HL-60/S4 treated with retinoic acid at 250 ng/mL for 4 days and 3 days (cell line): ENCODE data around the gene SLBP.

ENCODE experiments used
- in situ Hi-C: fragments of 300-500 bp; cut with MboI; formaldehyde crosslinking; loops from 2 replicates; pipeline ENCODE4 v1.7.0; 2022; ENCODE audit warnings: low sequenced_read_pairs

Gene SLBP

DNA sequence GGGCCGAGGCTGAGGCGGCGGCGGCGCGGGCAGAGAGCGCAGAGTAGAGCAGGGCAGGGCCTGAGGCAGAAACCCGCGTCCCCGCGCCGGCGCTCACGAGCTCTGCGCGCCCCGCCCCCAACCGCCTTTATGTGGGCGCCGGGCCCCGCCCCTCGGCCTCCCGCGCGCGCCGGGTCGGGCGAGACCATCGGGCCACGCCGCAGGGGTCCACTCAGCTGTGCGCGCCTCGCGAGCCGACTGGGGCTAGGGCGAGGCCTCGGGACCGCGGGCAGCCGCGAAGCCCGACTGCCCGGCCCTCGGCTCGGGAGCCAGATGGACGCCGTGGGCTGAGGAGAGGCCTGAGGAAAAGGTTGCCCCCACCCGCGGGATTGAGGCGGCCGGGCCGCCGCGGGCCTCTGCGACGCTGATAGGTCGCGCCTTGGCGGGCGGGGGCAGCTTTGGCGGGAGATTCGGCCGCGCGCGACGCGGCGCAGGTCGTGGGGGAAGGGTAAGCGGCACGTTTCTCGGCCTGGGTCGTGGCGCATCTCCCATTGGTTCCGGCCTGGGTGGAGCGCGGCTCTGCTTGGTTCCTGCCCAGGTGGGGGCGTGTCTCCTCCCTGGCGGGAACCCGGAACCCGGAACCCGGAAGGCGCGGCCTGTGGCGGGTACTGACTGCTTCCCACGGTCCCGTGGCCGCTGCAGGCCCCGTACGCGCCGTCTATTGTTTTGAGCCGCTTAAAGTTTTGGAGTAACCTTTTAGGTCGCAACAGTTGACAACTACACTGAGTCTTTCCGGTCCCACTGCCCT is at the start of gene SLBP:
Gene SLBP, minus strand, starts transcription at position 104 of the 787 bp plus-strand sequence. CDS start 131 bp downstream, outside the sequence.
- in situ Hi-C loops = no loop called here

DNA sequence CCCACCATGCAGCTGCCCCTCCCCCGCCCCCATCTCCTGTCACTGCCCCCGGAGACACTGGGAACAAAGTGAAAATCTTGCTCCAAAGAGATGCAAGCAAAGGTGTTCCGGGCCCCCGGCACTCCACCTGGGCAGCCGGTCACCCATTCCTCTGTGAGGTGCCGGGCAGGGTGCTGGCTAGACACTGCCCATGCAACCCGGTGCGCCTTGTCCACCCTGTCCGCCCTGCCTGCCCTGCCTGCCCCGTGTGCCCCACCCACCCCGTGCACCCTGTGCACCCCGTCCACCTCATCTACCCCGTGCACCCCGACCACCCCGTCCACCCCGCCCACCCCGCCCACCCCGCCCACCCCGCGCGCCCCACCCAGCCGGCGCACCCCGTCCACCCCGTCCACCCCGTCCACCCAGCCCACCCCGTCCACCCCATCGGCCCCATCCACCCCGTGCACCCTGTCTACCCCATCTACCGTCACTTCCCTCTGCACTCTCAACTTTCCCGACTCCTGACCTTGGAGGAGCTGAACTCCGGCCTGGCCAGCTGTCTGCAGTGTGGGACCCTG is 49.1 kb upstream of the SLBP start:
- in situ Hi-C loops = no loop called here

DNA sequence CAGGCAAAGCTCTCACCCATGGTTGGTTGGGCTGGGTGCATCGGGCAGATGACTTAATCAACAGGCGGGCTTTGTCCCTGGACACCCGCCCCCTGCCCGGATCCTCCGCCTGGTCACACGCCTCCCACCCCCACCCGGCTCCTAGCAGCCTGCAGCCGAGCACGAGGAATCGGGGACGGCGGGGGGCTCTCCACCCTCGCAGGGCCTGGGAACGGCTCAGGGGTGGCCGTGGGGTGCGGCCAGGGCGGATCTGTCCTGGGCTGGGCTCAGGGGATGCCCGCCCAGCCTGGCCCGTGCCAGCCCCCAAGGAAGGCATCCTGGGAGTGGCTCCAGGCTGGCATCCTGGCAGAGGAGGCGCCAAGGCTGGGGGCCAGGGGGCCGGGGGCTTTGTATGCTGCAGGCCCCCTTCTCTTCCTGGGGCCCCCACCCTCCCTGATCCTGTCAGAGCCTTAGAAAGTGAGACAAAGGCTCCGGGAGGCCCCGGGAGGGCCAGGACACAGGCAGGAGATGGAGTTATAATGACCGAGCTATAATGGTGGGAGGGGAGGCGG is 48.5 kb upstream of the SLBP start:
- in situ Hi-C loops = no loop called here

DNA sequence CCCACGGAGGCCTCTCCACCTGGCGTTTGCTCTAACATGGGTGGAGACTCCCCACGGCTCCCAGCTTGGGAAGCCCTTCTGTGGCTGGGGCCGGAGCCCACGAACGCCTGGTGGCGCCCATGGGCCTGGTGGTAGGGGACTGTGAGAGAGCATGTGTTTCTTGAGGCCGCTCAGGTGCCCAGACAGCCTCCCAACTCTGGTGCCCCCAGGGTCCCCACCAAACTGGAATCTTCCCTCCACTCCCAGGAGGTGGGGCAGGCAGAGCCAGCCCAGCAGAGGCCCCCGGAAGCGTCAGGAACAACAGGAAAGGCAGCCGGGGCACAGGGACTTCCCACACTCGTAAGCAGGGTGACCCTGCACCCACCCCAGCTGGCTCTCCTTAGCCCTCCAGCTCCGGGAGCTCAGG is 47.7 kb upstream of the SLBP start:
- in situ Hi-C loops = no loop called here

DNA sequence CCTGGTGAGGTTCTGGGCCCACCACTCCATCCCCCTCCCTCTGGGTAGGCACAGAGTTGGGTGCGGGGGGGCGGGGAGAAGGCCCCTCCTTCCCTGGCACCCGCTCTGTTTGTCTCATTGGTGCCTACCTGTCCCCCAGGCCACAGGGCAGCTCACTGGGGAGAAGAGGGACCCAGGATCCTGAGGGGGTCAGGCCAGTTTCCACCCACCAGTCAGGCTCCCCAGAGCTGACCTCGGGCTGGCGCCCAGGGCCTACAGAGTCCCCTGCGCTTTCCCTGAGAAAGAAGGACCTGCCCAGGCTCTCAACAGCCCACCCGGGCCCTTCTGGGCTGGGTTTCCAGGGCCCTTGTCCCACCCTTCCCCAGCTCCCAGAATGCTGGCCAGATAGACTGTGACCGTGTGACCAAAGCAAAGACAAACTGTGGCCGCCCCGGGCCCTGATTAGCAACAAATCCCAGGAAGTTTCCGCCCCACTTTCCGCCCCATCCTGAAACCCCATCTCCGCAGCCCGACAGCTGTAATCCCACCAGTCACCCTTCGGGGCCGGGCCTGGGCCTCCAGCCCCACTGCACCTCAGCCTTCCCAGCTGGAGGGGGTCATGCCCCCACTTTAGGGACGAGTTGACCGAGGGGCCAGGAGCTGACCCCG is 47.2 kb upstream of the SLBP start:
- in situ Hi-C loops = no loop called here

DNA sequence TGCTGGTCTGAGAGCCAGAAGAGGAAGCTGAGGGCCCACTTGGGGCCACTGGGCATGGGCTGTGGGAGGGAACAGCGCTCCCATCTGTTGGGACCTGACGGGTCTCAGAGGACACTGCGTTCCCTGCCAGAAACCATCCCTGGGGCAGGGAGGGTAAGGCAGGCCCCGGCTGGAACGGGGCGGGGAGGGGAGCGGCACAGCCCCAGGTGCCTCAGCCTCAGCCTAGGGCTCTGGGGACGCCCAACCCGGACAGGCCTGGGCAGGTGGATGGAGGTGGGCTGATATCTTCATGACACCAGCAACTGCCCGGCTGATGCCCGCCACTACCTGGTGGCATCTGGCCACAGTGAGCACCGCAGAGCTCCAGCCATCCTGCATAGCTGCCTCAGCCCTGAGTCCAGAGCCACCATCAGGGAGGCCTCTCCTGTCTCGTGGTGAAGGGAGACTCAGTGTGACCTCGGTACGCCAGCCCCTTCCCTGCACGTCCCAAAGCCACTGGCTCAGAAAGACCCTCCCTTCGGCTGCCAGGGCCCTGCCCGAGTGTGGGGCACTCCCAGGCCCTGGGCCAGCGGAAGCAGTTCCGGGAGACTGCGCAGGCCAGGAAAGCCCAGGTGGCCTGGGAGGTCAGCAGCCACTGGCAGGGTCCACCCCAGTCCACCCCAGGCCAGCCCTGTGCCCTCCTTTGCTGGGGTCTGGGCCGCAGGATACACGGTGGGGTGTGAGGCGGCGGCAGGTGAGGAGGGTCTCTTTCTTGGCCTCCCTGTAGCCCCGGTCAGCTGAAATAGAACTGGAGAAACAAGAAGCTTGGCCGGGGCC is 46.4 kb upstream of the SLBP start:
- in situ Hi-C loops = no loop called here

DNA sequence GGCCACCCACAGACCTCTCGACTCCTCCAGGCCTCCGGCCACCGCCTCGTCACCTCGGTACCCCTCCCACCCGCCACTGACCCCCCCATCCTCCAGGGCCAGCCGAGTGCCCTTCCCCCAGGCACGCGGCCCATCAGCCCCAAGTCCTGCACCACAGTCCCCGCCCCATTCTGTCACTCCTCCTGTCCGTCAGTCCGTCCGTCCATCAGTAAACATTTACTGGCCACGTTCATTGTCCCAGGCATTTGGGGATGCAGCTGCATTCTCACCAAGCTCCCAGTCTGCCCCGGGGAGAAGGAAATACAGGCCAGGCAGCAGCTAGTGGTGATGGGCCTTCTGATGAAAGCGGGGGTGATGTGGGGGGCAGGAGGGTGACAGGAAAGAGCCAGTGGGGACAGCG is 45.7 kb upstream of the SLBP start:
- in situ Hi-C loops = no loop called here

DNA sequence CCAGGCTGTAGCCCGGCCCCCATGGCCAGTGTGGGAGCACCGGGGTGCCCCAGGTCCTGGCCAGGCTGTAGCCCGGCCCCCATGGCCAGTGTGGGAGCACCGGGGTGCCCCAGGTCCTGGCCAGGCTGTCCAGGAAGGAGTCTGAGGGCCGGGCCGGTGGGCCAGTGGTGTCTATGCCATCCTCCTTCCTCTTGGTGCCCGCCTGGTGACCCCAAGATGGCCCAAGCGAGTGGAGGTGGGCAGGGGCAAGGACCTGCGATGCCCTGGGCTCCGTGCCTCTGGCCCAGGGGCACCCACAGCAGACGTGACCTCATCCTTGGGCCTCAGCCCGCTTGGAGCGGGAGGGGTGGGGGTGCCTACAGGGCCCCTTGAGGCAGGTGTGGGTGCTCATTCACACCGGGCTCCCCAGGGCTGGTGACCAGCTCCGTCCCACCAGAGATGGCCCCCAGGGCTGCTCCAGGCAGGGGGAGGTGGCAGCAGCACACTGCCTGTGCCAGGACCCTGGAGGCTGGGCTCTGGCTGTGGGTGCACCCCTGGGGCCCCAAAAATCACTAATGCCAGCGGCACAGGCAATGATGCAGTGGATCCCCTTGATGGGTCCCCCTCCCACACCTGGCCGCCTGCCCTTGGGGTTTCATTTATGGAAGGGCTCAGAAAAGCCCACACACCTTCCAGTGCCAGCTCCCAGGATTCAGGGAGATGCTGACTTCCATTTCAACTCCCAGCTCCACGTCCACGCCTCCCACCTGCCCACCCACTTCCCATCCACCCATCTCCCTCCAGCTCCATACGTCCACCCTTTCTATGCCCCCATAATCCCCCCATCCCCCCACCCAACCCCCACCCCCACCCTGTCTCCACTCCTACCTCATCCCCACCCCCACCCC is 45.0 kb upstream of the SLBP start:
- in situ Hi-C loops = no loop called here

DNA sequence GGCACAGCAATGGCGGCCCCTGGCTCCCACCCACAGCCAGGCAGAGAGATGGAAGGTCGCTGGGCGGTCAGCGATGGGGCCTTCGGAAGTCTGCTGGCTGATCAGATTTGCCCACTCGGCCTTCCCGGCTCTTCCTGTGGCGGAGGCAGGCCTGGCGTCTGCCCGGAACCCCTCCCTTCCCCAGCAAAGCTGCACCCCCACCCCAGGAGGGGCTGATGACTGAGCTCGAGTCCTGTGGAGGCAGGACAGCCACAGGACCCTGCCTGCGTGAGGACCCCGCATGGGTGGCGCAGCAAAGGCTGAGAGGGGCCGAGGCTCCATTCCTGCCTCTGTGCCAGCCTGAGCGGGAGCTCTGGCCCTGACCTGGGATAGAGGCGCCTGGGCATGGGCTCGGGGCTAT is 44.0 kb upstream of the SLBP start:
- in situ Hi-C loops = no loop called here

DNA sequence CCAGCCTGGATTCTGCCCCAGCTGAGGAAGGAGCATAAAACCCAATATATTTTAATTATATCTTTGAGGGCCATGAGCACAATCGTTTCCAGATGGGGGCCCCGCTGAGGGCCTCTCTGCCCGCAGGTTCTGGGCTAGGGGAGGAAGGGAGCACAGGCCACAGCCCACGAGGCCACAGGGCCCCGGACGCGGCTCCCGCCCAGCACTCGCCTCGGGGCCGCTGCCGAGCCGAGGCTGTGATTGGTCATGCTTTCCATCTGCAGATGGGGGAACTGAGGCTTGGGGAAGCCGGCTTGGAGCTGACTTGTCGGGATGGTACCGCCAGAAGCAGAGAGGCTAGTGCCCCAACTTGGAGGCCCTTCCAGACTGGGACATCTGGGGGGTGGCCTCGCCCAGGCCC is 43.2 kb upstream of the SLBP start:
- in situ Hi-C loops = no loop called here

DNA sequence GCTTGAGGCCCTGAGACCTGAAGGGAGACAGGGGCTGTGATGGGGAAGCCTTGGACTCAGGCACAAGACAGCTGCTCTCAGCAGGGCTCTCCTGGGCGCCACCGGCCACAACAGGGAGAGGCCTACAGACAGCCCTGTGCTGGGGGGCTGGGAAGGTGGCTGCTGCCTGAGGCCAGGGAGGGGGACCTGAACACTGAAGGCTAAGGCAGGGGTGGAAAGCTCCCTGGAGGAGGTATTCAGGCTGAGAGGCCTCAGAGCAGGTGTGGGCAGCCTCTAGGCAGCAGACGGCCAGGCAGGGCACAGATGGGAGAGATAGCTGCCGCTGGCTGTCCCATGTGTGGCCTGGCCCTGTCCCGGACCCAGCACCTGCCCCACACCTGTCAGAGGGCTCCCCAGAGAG is 42.2 kb upstream of the SLBP start:
- in situ Hi-C loops = no loop called here

DNA sequence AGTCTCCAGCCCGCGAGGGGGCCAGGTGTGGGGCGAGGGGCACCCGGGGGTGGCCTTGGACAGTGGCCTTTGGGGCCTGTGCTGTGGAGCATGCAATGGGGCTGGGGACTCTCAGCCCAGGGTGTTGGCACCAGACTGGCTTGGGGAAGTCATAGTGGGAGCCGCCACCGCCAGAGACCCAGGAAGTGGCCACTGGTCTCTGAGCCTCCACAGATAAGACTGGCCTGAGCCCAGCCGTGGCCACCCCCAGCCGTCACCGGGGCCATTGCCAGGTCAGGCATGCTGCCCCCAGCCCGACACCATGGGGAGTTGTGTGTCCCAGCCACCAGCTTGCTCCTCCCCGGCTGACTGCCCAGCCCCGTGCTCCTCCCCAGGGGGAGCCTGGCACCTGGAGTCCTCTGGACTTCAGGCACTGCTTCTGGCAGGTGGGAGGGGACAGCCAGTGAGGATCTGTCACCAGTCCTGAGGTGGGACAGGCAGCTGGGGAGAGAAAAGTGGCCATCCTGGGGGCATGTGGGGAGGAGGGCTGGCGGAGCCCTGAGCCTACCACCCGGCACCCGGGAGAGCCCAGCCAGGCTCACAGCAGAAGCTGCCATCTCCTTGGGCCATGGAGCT is 41.7 kb upstream of the SLBP start:
- in situ Hi-C loops = no loop called here

DNA sequence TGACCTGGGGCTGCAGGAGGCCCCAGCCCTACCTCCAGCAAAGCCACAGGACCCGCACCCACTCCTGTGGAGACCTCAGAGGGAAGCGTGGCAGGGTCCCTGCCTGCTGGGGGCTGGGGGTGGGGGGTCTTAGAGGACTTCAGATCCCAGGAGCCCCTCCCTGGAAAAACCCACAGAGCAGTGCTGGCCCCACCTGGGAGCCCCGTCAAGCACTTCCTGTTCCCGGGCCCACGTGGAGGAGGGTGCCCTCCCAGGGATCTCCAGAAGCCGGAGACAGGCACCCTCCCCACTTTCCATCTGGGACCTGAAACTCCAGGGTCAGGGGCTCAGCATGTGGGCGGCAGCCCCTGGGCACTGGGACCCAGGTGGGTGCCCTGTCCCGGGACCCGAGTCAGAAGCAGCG is 41.2 kb upstream of the SLBP start:
- in situ Hi-C loops = no loop called here

DNA sequence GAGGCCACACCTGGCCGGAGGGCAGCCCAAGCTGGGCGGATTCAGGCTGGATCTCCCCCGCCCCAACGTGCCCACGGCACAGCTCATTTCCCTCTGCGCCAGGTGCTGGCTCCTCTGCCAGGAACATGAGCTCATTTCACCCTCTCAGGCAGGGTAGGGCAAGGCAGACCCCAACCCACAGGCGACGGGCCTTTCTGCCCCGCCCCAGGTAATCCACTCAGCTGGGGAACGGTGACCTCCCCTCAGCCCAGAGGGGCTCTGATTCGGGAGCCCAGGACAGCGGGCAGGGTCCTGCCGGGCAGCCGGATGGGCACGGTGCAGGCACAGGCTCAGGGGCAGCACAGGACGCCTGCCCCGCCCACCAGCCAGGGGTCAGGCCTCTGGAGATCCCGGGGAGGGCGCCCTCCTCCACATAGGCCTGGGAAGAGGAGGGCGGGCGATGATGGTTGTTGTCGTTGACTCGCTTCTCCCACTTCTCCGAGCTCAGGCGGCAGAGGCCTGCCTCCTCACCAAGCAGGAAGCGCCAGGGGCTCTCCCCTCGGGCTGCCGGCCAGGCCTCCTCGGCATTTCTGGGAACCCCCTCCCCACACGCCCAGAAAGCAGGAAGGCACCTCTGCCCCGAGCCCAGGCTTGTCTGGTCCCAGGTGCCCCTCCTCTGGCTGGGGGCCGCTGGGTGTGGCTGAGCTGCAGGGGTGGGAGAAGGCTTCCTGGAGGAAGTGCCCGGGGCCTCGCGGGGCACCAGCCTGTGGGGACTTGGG is 40.3 kb upstream of the SLBP start:
- in situ Hi-C loops = no loop called here

DNA sequence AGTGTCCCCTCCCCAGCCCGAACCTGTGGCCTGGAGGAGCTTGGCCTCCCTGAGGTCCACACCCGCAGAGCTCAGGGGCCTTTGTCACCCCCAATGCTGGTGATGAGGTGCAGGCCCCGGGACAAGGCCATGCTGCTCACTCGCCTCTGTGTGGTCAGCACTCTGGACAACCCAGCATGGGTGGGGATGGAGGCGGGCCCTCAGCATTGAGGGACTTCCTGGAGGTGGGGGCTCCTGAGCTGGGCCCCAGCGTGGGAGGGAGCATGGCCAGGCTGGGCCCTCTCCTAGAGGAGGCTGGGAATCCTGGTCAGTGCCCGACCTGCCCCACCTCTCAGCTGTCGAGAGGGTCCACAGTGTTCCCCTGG is 39.8 kb upstream of the SLBP start:
- in situ Hi-C loops = no loop called here

DNA sequence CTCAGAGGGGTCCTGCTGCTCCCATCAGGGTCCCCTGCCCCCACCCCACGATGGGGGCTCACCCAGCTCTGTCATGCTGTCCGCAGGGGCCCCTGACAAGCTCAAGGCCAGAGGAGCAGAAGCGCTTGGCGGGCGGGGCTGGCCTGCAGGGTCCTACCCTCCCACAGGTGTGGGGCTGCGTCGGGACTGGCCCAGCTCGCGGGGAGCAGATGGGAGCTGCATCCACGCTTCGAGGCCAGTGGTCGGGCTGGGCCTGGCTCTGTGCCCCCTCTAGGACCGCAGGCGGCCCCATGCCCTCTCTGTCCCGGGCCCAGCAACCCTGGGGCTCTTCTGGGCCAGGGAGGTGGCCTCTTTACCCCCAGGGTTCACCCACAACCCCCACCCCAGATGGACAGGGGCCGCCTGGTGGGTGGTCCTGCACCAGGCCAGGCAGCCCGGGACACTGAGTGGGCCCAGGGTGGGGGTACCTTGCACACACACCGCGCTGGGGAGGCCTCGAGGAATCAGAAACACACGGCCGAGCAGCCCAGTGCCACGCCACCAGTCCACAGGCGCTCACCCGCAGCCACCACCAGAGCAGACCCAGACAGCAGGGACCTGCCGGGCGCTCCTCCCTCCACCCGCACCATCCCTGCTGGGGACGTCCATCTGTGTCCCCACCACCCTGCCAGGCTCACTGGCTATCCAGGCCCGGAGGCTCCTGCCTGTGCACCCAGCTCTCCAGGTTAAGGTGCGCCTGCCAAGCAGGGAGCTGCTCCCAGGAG is 39.2 kb upstream of the SLBP start:
- in situ Hi-C loops = no loop called here

DNA sequence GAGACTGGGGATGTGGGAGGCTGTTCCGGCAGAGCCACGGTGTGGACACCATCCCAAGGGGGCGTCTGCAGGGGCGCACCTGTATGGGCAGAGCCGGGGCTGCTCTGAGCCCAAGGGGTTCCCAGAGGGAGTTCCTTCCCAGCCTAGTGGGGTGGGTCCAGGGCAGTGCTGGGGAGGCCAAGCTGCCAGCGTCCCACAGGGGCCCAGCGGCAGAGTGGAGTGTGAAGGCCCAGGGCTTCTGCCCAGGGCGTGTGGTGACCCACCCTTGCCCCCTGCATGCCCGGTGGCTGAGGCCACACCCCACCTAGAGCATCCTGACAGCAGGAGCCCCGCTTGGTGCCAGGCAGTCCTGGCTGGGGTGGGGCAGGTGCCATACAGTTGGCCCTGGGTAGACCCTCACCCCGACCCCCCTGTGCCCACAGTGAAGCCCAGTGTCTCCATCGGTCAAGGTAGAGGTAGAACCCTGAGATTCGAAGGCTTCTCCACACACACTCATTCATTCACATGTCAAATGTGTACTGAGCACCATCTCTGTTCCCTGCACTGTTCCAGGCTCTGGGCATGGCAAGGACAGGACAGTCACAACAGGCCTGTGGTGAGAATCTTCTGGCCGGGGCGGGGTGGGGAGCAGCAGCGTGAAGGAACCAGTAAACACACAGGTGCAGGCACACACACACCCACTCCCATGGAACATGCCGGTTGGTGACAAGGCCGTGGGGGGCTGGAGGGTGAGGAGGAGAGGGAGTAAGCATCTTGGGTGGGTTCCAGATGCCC is 38.4 kb upstream of the SLBP start:
- in situ Hi-C loops = no loop called here

DNA sequence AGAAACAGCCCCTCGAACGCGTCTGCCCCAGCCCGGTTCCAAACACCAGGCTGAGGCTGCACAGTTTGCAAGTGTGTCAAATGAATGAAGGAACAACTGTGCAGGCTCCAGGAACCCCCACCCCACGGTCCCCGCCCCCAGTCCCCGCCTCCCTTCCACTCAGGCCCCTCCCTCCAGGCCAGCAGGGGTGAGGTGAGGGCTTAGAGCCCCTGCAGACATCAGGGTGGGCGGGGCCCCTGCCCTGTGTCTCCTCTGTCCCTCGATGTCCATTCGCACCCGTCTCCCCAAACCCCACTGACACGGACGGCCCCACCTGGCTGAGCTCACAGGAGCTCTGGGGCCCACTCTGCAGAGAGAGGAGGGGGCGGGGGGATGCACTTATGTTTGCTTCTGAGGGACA is 37.7 kb upstream of the SLBP start:
- in situ Hi-C loops = loop anchor here (10.0 kb wide), 1 partner anchor 155 kb away; no protein-coding TSS in a partner anchor
